CD4-positive, alpha-beta T cell treated with Interleukin-15 for 1 hour (primary cell): Measurements from ENCODE around the gene HELQ.

Experiments
- DNase-seq: peaks from one replicate; pipeline ENCODE4 v3.0.0-alpha.2; 2020

The HELQ gene

DNA sequence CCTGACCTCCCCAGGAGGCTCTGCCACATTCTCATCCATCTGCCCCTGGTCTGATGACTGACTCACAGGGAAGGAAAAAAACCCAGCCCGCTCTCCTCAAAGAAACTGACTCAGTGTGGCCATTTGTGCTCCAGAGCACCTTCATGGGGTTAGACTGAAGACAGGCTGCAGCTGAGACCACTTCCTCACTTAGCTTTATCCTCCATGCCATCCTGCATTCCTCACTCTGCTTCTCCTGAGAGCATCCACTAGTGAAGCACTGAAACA, 85.0 kb downstream of the HELQ start:
- no peak for DNase-seq

DNA sequence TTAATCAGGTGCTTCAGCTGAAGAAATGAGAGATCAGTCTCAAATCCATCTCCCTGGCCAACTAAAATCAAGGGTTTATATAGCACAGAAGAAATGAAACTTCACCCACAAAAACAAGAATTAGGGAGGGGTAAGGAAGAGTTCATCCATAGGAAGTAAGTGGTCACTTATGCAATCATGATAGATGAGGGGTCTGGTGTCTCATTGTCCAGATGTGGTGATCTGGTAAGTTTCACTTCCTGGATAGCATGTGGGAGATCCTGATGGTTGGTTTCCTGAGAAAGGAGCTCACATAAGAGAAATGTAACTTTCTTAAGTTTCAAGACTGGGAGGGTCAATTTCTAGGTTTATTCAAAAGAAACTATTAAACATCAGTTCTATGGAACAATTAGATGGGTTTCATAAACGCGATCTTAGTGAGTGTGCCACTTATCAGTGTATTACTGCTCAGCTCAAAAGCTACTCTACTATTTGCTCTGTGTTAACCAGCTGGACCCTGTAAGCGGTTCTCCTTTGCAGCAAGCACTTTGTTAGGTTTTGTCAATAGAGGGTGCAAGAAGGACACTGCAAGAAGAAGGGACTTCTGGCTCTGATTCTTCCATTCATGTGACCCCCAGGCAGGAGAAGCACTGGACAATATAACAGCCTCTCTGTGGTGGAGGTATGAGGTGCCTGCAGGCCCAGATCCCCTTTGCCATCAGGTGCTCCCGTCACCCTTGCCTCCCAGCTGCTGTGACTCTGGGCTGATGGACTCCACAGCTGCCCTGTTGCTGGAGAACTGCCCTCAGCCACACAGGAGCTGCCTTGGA, 85.6 kb downstream of the HELQ start:
- DNase-seq = no peak

DNA sequence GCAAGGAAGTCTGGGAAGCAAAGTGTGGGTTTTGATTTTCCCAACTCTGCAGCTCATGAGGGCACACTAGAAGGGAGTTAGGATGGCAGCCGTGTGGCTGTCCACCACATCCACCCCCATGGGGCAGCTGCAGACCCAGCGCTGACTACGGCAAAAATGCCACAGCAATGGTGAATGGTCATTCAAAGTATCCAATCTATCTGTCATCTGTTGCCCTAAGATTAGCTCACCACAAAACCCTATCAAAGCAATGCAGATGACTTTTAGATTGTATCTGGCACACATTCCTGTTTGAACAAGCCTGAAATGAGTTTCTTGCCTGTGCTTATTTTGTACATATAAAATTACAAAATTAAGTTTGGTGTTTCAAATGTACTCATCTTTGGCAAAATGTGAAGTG, 91.3 kb downstream of the HELQ start:
- no peak for DNase-seq

DNA sequence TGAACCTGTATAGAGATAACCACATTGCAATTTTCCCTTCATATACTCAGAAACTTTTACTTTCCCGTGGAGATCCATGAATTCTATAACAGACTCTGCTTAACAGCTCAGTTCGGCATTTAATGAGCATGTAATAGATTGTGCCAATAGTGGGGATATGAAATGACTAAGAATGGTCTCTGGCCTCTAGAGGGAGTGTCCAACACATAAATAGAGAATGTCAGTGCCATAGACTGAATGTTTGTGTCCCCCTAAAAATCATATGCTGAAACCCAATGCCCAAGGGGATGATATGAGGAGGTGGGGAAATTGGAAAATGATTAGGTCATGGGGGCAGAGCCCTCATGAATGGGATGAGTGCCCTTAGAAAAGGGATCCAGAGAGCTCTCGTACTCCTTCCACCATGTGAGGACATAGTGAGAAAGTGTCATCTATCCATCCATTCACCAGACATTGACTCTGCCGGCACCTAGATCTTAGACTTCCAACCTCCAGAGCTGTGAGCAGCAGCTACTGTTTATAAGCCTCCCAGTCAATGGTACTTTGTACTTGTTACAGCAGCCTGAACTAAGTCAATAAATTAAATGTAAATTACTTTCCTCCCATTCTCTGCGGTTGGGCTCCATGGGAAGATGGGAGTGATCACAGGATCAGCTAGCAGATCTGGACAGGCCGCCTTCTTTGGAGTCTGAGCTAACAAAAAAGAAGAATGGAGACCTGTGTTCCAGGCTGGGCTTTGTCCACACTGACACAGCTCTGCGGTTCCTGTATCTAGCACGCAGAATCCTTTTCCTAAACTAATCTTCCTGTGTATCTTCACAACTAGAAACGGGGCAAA, 92.9 kb downstream of the HELQ start:
- no peak for DNase-seq

DNA sequence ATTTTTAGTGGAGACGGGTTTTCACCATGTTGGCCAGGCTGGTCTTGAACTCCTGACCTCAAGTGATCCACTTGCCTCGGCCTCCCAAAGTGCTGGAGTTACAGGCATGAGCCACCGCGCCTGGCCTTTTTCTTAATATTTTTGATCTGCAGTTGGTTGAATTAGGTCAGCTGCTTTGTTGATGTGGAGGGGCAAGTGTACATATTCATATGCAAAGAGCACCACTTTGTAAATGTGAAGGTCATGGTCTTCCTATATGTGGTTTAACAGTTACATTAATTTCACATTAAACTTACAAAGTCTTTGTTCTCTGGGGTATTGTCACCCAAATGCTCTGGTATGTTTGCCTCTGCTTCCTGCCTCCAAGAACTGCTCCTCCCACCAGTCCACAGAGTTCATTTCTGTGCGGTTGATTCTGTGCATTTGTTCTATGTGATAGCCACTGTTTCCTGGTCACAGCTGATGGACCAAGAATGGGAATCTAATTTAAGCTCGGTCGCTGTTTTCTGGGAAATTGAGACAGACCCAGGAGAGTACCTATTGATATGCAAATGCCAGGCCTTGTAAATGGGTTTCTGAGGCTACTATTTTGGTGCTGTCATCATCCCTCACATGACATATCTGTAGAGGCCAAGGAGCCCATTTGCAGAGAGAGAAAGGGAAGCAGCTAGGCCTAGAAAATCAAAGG, 94.1 kb downstream of the HELQ start:
- no peak for DNase-seq

DNA sequence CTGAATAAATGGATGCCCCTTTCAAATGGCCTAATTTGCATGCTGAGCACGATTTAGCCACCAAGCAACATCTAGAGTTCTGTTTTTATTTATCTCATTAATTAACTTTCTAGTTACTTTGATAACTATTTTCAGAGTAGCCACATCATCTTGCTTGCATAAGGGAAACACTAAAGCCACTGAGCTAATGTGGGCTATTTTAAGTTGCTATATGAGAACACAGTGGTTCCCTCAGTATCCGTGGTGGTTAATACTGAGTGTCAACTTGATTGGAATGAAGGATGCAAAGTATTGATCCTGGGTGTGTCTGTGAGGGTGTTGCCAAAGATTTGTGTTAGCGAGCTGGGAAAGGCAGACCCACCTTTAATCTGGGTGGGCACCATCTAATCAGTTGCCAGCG, 95.6 kb downstream of the HELQ start:
- no peak for DNase-seq

DNA sequence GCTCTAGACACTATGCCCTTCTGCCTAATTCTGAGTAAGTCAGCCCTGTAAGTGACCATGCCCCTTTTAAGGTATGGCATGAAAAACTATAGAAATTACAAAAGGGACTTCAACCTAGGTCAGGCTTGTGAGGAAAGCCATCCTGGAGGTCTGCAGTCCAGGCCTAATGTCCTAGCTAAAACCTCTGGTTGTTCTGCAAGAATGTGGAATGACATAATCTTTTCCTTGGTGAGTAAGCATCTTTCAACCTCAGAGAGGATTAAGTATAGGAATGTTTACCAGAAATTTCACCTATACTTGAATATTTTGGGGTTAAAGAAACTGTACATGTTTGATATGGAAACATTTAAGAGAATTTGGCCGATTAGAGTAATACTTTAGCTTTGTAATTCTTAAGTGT, 97.2 kb downstream of the HELQ start:
- no peak for DNase-seq
